Parathyroid adenoma (tissue), 2 donors: ENCODE measurements around the gene MTFMT.

Experiments used
- H2AFZ ChIP-seq: fragments of 300-600 bp; sonication (generic); one replicate; pipeline ENCODE4 v1.7.0; 2017; ENCODE audit warnings: antibody characterized with exemption, mild to moderate bottlenecking
- H3K27ac ChIP-seq: fragments of 300-600 bp; sonication (generic); one replicate; pipeline ENCODE4 v1.7.0; 2017
- H3K27me3 ChIP-seq: fragments of 300-600 bp; sonication (generic); one replicate; pipeline ENCODE4 v1.7.0; 2017; ENCODE audit warnings: low read length; ENCODE audit not compliant: control insufficient read depth, insufficient read depth
- H3K36me3 ChIP-seq: fragments of 300-600 bp; sonication (generic); one replicate; pipeline ENCODE4 v1.7.0; 2017; ENCODE audit warnings: low read length; ENCODE audit not compliant: control insufficient read depth, insufficient read depth
- H3K4me1 ChIP-seq: fragments of 300-600 bp; sonication (generic); one replicate; pipeline ENCODE4 v1.7.0; 2017; ENCODE audit warnings: control low read depth
- H3K4me2 ChIP-seq: fragments of 300-600 bp; sonication (generic); one replicate; pipeline ENCODE4 v1.7.0; 2017; ENCODE audit warnings: low read length
- H3K4me3 ChIP-seq: fragments of 300-600 bp; sonication (generic); one replicate; pipeline ENCODE4 v1.7.0; 2017; ENCODE audit warnings: low read depth, low read length
- H3K79me2 ChIP-seq: fragments of 300-600 bp; sonication (generic); one replicate; pipeline ENCODE4 v1.7.0; 2017; ENCODE audit warnings: control low read depth
- H3K9ac ChIP-seq: fragments of 300-600 bp; sonication (generic); one replicate; pipeline ENCODE4 v1.7.0; 2017; ENCODE audit warnings: mild to moderate bottlenecking
- H3K9me3 ChIP-seq: fragments of 300-600 bp; sonication (generic); one replicate; pipeline ENCODE4 v1.7.0; 2017; ENCODE audit warnings: low read length; ENCODE audit not compliant: control insufficient read depth
- CTCF ChIP-seq: fragments of 300-600 bp; sonication (generic); IDR thresholded peaks from one replicate; pipeline ENCODE4 v1.7.0; 2017; ENCODE audit warnings: antibody characterized with exemption, mild to moderate bottlenecking
- donor health status: primary hyperparathyroidism.

The MTFMT gene

GRCh38 chr15:64982472-64982871, 47.0 kb downstream of the MTFMT start:
- H3K9ac ChIP-seq, result no peak overlapping the region
- no peaks in the 10 kb centered on the region for H3K4me1 ChIP-seq
- TF ChIP-seq CTCF, result no peak
- no peaks in the 10 kb centered on the region for H3K9me3 ChIP-seq
- no peak overlapping the region for H3K4me3 ChIP-seq
- H3K36me3 ChIP-seq, result no peaks in the 10 kb centered on the region
- no peaks in the 10 kb centered on the region for H3K27me3 ChIP-seq
- H3K4me2 ChIP-seq, result no peak overlapping the region
- H2AFZ ChIP-seq, result no peak overlapping the region
- H3K27ac ChIP-seq, result no peak overlapping the region
- no peaks in the 10 kb centered on the region for H3K79me2 ChIP-seq

- no peaks in the 10 kb centered on the region for H3K27me3 ChIP-seq
- no peak overlapping the region for H2AFZ ChIP-seq
- no peak overlapping the region for H3K4me3 ChIP-seq
- no peaks in the 10 kb centered on the region for H3K79me2 ChIP-seq
- no peaks in the 10 kb centered on the region for H3K36me3 ChIP-seq
- no peak overlapping the region for H3K9ac ChIP-seq
- TF ChIP-seq CTCF, result no peak
- H3K27ac ChIP-seq, result no peak overlapping the region
- no peaks in the 10 kb centered on the region for H3K9me3 ChIP-seq
- H3K4me1 ChIP-seq, result no peaks in the 10 kb centered on the region
- no peak overlapping the region for H3K4me2 ChIP-seq
Observed at GRCh38 chr15:64981812-64982431, 47.5 kb downstream of the MTFMT start.

- Histone ChIP-seq H3K4me3 (no peak overlapping the region), H3K27ac (no peak overlapping the region), H3K4me2 (no peak overlapping the region), H3K9ac (no peak overlapping the region), H2AFZ (no peak overlapping the region), H3K79me2 (no peaks in the 10 kb centered on the region), H3K36me3 (no peaks in the 10 kb centered on the region), H3K27me3 (no peaks in the 10 kb centered on the region), H3K9me3 (no peaks in the 10 kb centered on the region), H3K4me1 (no peaks in the 10 kb centered on the region)
- TF ChIP-seq CTCF, result no peak
Observed at GRCh38 chr15:64979252-64979710, 50.2 kb downstream of the MTFMT start.

DNA sequence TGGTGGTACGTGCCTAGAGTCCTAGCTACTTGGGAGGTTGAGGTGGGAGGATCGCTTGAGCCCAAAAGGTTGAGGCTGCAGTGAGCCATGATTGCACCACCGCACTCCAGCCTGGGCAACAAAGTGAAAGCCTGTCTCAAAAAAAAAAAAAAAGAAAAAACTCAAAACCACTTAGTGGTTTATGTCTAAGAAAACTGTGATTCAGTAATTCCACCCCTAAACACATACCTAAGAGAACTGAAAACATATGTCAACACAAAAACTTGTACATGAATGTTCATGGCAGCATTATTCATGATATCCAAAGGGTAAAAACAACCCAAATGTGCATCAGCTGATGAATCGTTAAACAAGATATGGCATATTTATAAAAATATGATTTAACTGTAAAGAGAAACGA, 54.0 kb downstream of the MTFMT start:
- TF ChIP-seq CTCF, result no peak
- no peaks in the 10 kb centered on the region for H3K36me3 ChIP-seq
- H3K9me3 ChIP-seq, result no peaks in the 10 kb centered on the region
- no peak overlapping the region for H3K4me3 ChIP-seq
- H3K9ac ChIP-seq, result no peak overlapping the region
- H2AFZ ChIP-seq, result no peak overlapping the region
- no peaks in the 10 kb centered on the region for H3K79me2 ChIP-seq
- no peaks in the 10 kb centered on the region for H3K4me1 ChIP-seq
- H3K4me2 ChIP-seq, result no peak overlapping the region
- H3K27me3 ChIP-seq, result no peaks in the 10 kb centered on the region
- no peak overlapping the region for H3K27ac ChIP-seq

GRCh38 chr15:64970698-64971097, 58.7 kb downstream of the MTFMT start:
- H2AFZ ChIP-seq, result no peak overlapping the region
- no peak overlapping the region for H3K4me2 ChIP-seq
- no peaks in the 10 kb centered on the region for H3K4me1 ChIP-seq
- H3K9me3 ChIP-seq, result no peaks in the 10 kb centered on the region
- no peak overlapping the region for H3K4me3 ChIP-seq
- H3K27ac ChIP-seq, result no peak overlapping the region
- no peaks in the 10 kb centered on the region for H3K36me3 ChIP-seq
- TF ChIP-seq CTCF, result no peak
- H3K79me2 ChIP-seq, result no peaks in the 10 kb centered on the region
- no peaks in the 10 kb centered on the region for H3K27me3 ChIP-seq
- H3K9ac ChIP-seq, result no peak overlapping the region
